Type B pancreatic cell (in vitro differentiated cells): Measurements from ENCODE around the gene CCDC159. TPM values are rescaled to one million over a fixed set of nuclear protein-coding genes. Genes with fewer than 3 reads are reported as not detected.
A peak's percentile ranks its signal among the peaks of the same experiment; 100 is the strongest.
"Not testable (repeated sequence)": the region's sequence is repeated elsewhere in the genome, so short reads cannot be mapped to it uniquely, and the experiment has no call there.

Experiments used
- DNase-seq: peaks from one replicate; pipeline ENCODE4 v3.0.0; 2021; ENCODE audit warnings: mixed read lengths; ENCODE audit not compliant: unreplicated experiment; ENCODE audit errors: extremely low spot score
- H3K27ac Mint-ChIP-seq: 2 replicates; pipeline ENCODE4 v1.8.0; 2021; ENCODE audit warnings: mild to moderate bottlenecking, mixed read lengths
- H3K27me3 Mint-ChIP-seq: 2 replicates; pipeline ENCODE4 v1.8.0; 2021; ENCODE audit warnings: mixed read lengths
- H3K36me3 Mint-ChIP-seq: 2 replicates; pipeline ENCODE4 v1.8.0; 2021; ENCODE audit warnings: mixed read lengths
- H3K4me1 Mint-ChIP-seq: one replicate; pipeline ENCODE4 v1.8.0; 2021; ENCODE audit warnings: mixed read lengths; ENCODE audit not compliant: unreplicated experiment
- H3K4me3 Mint-ChIP-seq: 2 replicates; pipeline ENCODE4 v1.8.0; 2021; ENCODE audit warnings: mild to moderate bottlenecking, mixed read lengths
- H3K9me3 Mint-ChIP-seq: 2 replicates; pipeline ENCODE4 v1.8.0; 2021; ENCODE audit warnings: mixed read lengths
- CTCF ChIP-seq: fragments of 200-600 bp; sonication (generic); conservative IDR thresholded peaks from 2 replicates; pipeline ENCODE4 v1.5.0; 2021; ENCODE audit warnings: antibody characterized with exemption, mild to moderate bottlenecking
- total RNA-seq: library from RNA; stranded (reverse); gene quantifications from 2 replicates; pipeline ENCODE4 v1.2.1, GENCODE V29; 2021; ENCODE audit warnings: low replicate concordance

CCDC159 gene
- total RNA-seq, 1 donor from 2014 or later: 12.1 TPM

GRCh38 chr19:11345122-11345803 lies 1.1 kb upstream of the CCDC159 start:
- Mint-ChIP-seq H3K36me3 (no peaks in the 10 kb centered on the region), H3K27ac (peak overlapping the region; percentile 97), H3K4me3 (peak overlapping the region; percentile 98), H3K27me3 (no peaks in the 10 kb centered on the region), H3K9me3 (no peaks in the 10 kb centered on the region), H3K4me1 (peaks cover 28% of the 10 kb centered on the region)
- TF ChIP-seq CTCF: no peak
- no peak for DNase-seq

GRCh38 chr19:11347546-11348039 lies 1.3 kb downstream of the CCDC159 start:
- H3K27me3 Mint-ChIP-seq: no peaks in the 10 kb centered on the region
- no peak for TF ChIP-seq CTCF
- H3K27ac Mint-ChIP-seq: peak overlapping the region; percentile 56

GRCh38 chr19:11349171-11349570 lies 2.9 kb downstream of the CCDC159 start:
- H3K9me3 Mint-ChIP-seq: no peaks in the 10 kb centered on the region
- H3K27ac Mint-ChIP-seq: no peak overlapping the region
- TF ChIP-seq CTCF: no peak
- no peak for DNase-seq
- H3K36me3 Mint-ChIP-seq: no peaks in the 10 kb centered on the region
- peaks cover 27% of the 10 kb centered on the region for H3K4me1 Mint-ChIP-seq
- H3K27me3 Mint-ChIP-seq: no peaks in the 10 kb centered on the region
- H3K4me3 Mint-ChIP-seq: no peak overlapping the region

More at GRCh38 chr19:11347546-11348039, 1.3 kb downstream of the CCDC159 start:
- H3K4me3 Mint-ChIP-seq: peak overlapping the region; percentile 98
- H3K4me1 Mint-ChIP-seq: peaks cover 28% of the 10 kb centered on the region
- no peak for DNase-seq
- no peaks in the 10 kb centered on the region for H3K36me3 Mint-ChIP-seq
- no peaks in the 10 kb centered on the region for H3K9me3 Mint-ChIP-seq

- H3K4me3 Mint-ChIP-seq, H3K9me3 Mint-ChIP-seq, H3K36me3 Mint-ChIP-seq, H3K4me1 Mint-ChIP-seq, H3K27ac Mint-ChIP-seq, DNase-seq: not testable (repeated sequence)
- H3K27me3 Mint-ChIP-seq: peaks cover 21% of the 10 kb centered on the region
These were observed 7.8 kb downstream of the CCDC159 start for GRCh38 chr19:11354102-11354501.

- Mint-ChIP-seq H3K27ac (peak within 1 kb of the TSS; percentile 79), H3K9me3 (no peaks in the 10 kb centered on the region), H3K4me1 (peaks cover 9% of the 10 kb centered on the region), H3K36me3 (no peaks in the 10 kb centered on the region), H3K27me3 (peaks cover 30% of the 10 kb centered on the region), H3K4me3 (peak within 1 kb of the TSS; percentile 88)
- peak; percentile 87 for DNase-seq
- TF ChIP-seq CTCF: no peak
These were observed 9.1 kb downstream of the CCDC159 start, which contains the start of gene PLPPR2 for GRCh38 chr19:11355160-11356073. Gene PLPPR2, plus strand, starts transcription at chr19:11355432. Its CDS starts 2,242 bp downstream, at chr19:11357674.

- H3K27me3 Mint-ChIP-seq: peaks cover 33% of the 10 kb centered on the region
- no peak for TF ChIP-seq CTCF
- H3K4me1 Mint-ChIP-seq: peaks cover 9% of the 10 kb centered on the region
- peak overlapping the region; percentile 88 for H3K4me3 Mint-ChIP-seq
- no peak for DNase-seq
- H3K9me3 Mint-ChIP-seq: no peaks in the 10 kb centered on the region
- no peaks in the 10 kb centered on the region for H3K36me3 Mint-ChIP-seq
- peak overlapping the region; percentile 79 for H3K27ac Mint-ChIP-seq
These were observed 9.7 kb downstream of the CCDC159 start for GRCh38 chr19:11356074-11356397.
